Heart left ventricle (tissue), 13 donors: ENCODE results near the gene UPP1.

Source experiments
- CTCF ChIP-seq, 12 donors: fragments of 200-600 bp; sonication (generic) in 4 of 12; IDR thresholded peaks; one replicate each; pipeline versions ENCODE4 v1.5.0 to v1.8.0; 2018 to 2022; ENCODE audit warnings: antibody characterized with exemption in 12 of 12, mild to moderate bottlenecking in 5 of 12
- POLR2A ChIP-seq, 2 donors: fragments of 450-650 bp; IDR thresholded peaks; one replicate each; pipeline ENCODE4 v1.6.1; 2017; ENCODE audit warnings: antibody characterized with exemption in 2 of 2, mild to moderate bottlenecking in 2 of 2, moderate library complexity in 2 of 2
- donor health status: ischemic (EF 13 %, LVEDD 7.1; RV severe dilation, severe dysfunction).
- donor health status: DM: no; HTN: yes; CAD: no.
- donor health status: DM: no; HTN: no; CAD: no.
- donor health status: ischemic (EF 25% LVEDD 6.9; RV normal size, moderate dysfunction).
- donor health status: ischemic (EF 25% LVEDD 5.7; RV mildly dilated, moderate dysfunction).
- donor health status: ischemic (EF 35%, LVEDD 5.7; RV mildly dilated, moderate dysfunction).
- donor health status: nonischemic (EF 11% LVEDD 7.7; RV severe dilation, severe dysfunction).
- donor health status: DM: yes; HTN: yes; CAD: no.
- donor health status: PGD.
- donor health status: ischemic (EF 29% LVEDD 5.4; RV normal size, mild dysfunction).
- donor health status: nonischemic (EF 23%, LVEDD 6.1; RV moderate dilation, normal function).

DNA sequence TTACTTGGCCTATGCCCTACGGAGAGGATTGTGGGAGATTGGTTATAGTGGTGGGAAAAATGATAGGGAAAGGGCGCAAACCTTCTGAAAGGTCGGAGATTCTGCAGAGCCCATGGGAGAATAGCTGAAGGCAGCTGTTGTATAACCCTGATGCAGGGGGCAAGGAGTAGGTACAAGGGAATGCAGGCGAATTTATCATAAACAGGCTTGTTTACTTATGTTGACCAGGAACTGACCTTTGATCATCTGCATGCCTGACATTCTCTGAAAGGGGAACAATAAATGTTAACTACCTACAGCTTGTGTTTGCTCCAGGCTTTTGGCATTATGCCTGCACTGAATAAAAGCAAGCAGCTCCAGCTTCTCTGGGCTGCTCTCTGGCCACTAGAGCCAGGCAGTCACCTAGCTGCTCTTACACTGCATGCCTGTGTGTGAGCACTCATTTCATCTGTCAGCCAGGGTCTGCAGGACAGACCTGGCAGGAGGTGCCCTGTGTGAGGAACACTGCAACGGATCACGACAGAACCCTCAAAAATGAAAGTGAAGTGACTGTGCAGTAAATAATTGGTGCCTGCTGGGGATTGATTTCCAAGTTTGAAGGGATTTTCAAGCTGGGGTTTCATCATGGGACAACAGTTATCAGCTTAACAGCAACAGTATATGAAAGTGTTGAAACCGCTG lies 51.1 kb downstream of the UPP1 start:
- no peak for TF ChIP-seq CTCF (IDR thresholded peaks at IDR 0.05)
- TF ChIP-seq POLR2A (IDR thresholded peaks at IDR 0.05), result no peak
